ENCODE results near the gene IL31RA. TPM values are rescaled to one million over a fixed set of nuclear protein-coding genes. Genes with fewer than 3 reads are reported as not detected.

Gene IL31RA
- total and polyA plus RNA-seq, 10 of the 15 experiments (the other 5 are each of a cell fraction or from before 2014, with no cell fraction given), result 0.03 to 0.31 (median 0.11) TPM; not detected in 2

- SMC1A ChIA-PET (ENCODE audit: uncharacterized antibody, unreplicated experiment), result interaction anchor here (1.0 to 4.2 kb wide), 8 partner anchors 11 to 118 kb away, joined by 3 to 41 read pairs (median 3); no protein-coding TSS in a partner anchor
Observed at GRCh38 chr5:55900776-55901175, 49.6 kb downstream of the IL31RA start.

More at GRCh38 chr5:55900776-55901175, 49.6 kb downstream of the IL31RA start:
- DNase-seq (ENCODE audit: low read depth, low spot score) (no peak), ATAC-seq (no peak), FAIRE-seq (no peak)
- RAD21 ChIA-PET (ENCODE audit: unreplicated experiment), result interaction anchor here (0.8 to 3.8 kb wide), 2 partner anchors 13 to 15 kb away, joined by 3 to 24 read pairs; no protein-coding TSS in a partner anchor
- Histone ChIP-seq H3K9me3 (replicated peaks; ENCODE audit: control insufficient read depth, insufficient read depth, low read length) (no peaks in the 10 kb centered on the region), H3K4me1 (ENCODE audit: control insufficient read depth, insufficient read depth, low read length) (peaks cover 19% of the 10 kb centered on the region), H4K20me1 (ENCODE audit: control insufficient read depth, insufficient read depth) (no peaks in the 10 kb centered on the region), H3K27ac (ENCODE audit: control insufficient read depth, insufficient read depth) (no peak overlapping the region), H3K36me3 (ENCODE audit: control insufficient read depth in 2 of 2, insufficient read depth in 2 of 2, low read length in 1 of 2) (no peaks in the 10 kb centered on the region), H3K4me3 (no peak overlapping the region), H3K79me2 (ENCODE audit: control insufficient read depth, insufficient read depth, low read length) (no peaks in the 10 kb centered on the region), H3K27me3 (replicated peaks in 1 of 2; ENCODE audit: control insufficient read depth in 2 of 2, insufficient read depth in 2 of 2, low read length in 1 of 2) (no peaks in the 10 kb centered on the region), H3K9ac (ENCODE audit: control insufficient read depth, insufficient read depth, low read length) (no peak overlapping the region), H2AFZ (ENCODE audit: control insufficient read depth, low read depth, low read length) (no peak overlapping the region), H3K4me2 (ENCODE audit: control insufficient read depth, insufficient read depth) (no peak overlapping the region)
- intact Hi-C loops (cut with micrococcal nuclease; ENCODE audit: unreplicated experiment), result loop anchor here (5.0 to 10.0 kb wide), 4 partner anchors 128 to 726 kb away; partner anchors contain the start of genes CDC20B and PLPP1
- BruUV-seq (replicated peaks), result no TSS peak
- POLR2A ChIA-PET, result interaction anchor here (1.9 kb wide), 1 partner anchor 13 kb away, joined by 5 read pairs; no protein-coding TSS in a partner anchor
- TF ChIP-seq YBX1 (IDR thresholded peaks at IDR 0.05), result no peak
- TF ChIP-seq POLR2A (IDR thresholded peaks at IDR 0.05; ENCODE audit: low read depth, low read length), result no peak
- TF ChIP-seq GATAD2B (conservative IDR thresholded peaks at IDR 0.05; ENCODE audit: low read depth), result no peak
- no peak for TF ChIP-seq CHD2 (IDR thresholded peaks at IDR 0.05; ENCODE audit: borderline replicate concordance, low read depth, low read length)
- TF ChIP-seq PAX5 (IDR thresholded peaks at IDR 0.05; ENCODE audit: borderline replicate concordance, low read depth, low read length), result no peak
- TF ChIP-seq USF1 (IDR thresholded peaks at IDR 0.05; ENCODE audit: borderline replicate concordance, extremely low read length, insufficient read depth, low read depth, low read length), result no peak
- TF ChIP-seq FOXK2 (IDR thresholded peaks at IDR 0.05), result no peak
- TF ChIP-seq EGR1 (IDR thresholded peaks at IDR 0.05; ENCODE audit: borderline replicate concordance in 1 of 2, low read depth in 2 of 2, low read length in 2 of 2), result no peak
- no peak for TF ChIP-seq ZNF274 (IDR thresholded peaks at IDR 0.05; ENCODE audit: insufficient read depth, insufficient read length)
- in situ Hi-C loops (cut with MboI), result no loop called here
- CTCF ChIA-PET, result interaction anchor here (1.0 to 1.2 kb wide), 2 partner anchors 12 to 36 kb away, joined by 4 to 5 read pairs; no protein-coding TSS in a partner anchor

Data from GM12878 (cell line).